Thoracic aorta (tissue), 2 donors: ENCODE results near the gene GNAO1. TPM values are rescaled to one million over a fixed set of nuclear protein-coding genes. Genes with fewer than 3 reads are reported as not detected.

ENCODE experiments used
- ATAC-seq: fragments of 150-250 bp; one replicate; pipeline ENCODE4 v1.8.0; 2017; ENCODE audit warnings: low read depth; ENCODE audit not compliant: insufficient number of reproducible peaks, low FRiP score
- DNase-seq: peaks from one replicate; pipeline ENCODE4 v3.0.0-alpha.2; 2020; ENCODE audit warnings: low spot score
- H3K27ac ChIP-seq, 2 donors: fragments of 200-600 bp; sonication (generic); 1 replicate in 1 of 2; 2 replicates in 1 of 2; pipeline ENCODE4 v1.5.1; 2016; ENCODE audit warnings: mild to moderate bottlenecking in 2 of 2, moderate library complexity in 2 of 2
- H3K27me3 ChIP-seq: fragments of 200-600 bp; sonication (generic); replicated peaks from 2 replicates; pipeline ENCODE4 v1.6.0; 2016; ENCODE audit warnings: mild to moderate bottlenecking; ENCODE audit not compliant: insufficient read depth
- H3K36me3 ChIP-seq: fragments of 200-600 bp; sonication (generic); one replicate; pipeline ENCODE4 v1.5.1; 2016
- H3K4me1 ChIP-seq, 2 donors: fragments of 200-600 bp; sonication (generic); 1 replicate in 1 of 2; 2 replicates in 1 of 2; pipeline versions ENCODE4 v1.5.1 to v1.6.0; 2016; ENCODE audit warnings: low read depth in 2 of 2, mild to moderate bottlenecking in 1 of 2; ENCODE audit not compliant: control insufficient read depth in 1 of 2
- H3K4me3 ChIP-seq: fragments of 200-600 bp; sonication (generic); 2 replicates; pipeline ENCODE4 v1.5.1; 2016; ENCODE audit warnings: mild to moderate bottlenecking
- H3K9me3 ChIP-seq: fragments of 200-600 bp; sonication (generic); 2 replicates; pipeline ENCODE4 v1.5.1; 2016
- CTCF ChIP-seq: fragments of 200-600 bp; sonication (generic); IDR thresholded peaks from one replicate; pipeline ENCODE4 v1.5.1; 2019; ENCODE audit warnings: antibody characterized with exemption
- total RNA-seq, 2 donors: library from RNA; depleted of rRNA; stranded (reverse); fragments of >200 nt; gene quantifications; one replicate each; pipeline versions ENCODE4 v1.1.0 to v1.2.3, GENCODE V29; 2016

The GNAO1 gene
- total RNA-seq, 2 donors from 2014 or later, result 2.0 to 4.5 TPM

- no peak overlapping the region for H3K27ac ChIP-seq
- ATAC-seq (no peak), DNase-seq (no peak)
- H3K4me1 ChIP-seq, result no peaks in the 10 kb centered on the region
- no peaks in the 10 kb centered on the region for H3K9me3 ChIP-seq
- H3K27me3 ChIP-seq, result no peaks in the 10 kb centered on the region
- H3K36me3 ChIP-seq, result no peaks in the 10 kb centered on the region
- no peak for TF ChIP-seq CTCF
- H3K4me3 ChIP-seq, result no peak overlapping the region
These were observed 116.2 kb downstream of the GNAO1 start for GRCh38 chr16:56307534-56307873.

- no peak for TF ChIP-seq CTCF
- no peak overlapping the region for H3K4me3 ChIP-seq
- no peaks in the 10 kb centered on the region for H3K36me3 ChIP-seq
- no peak for DNase-seq
- H3K27me3 ChIP-seq, result no peaks in the 10 kb centered on the region
- no peaks in the 10 kb centered on the region for H3K4me1 ChIP-seq
- no peaks in the 10 kb centered on the region for H3K9me3 ChIP-seq
- ATAC-seq, result no peak
- H3K27ac ChIP-seq, result no peak overlapping the region
These were observed 117.7 kb downstream of the GNAO1 start for GRCh38 chr16:56309008-56309407.

GRCh38 chr16:56310690-56311089 is 119.4 kb downstream of the GNAO1 start:
- Histone ChIP-seq H3K9me3 (no peaks in the 10 kb centered on the region), H3K27ac (no peak overlapping the region), H3K27me3 (no peaks in the 10 kb centered on the region), H3K4me3 (no peak overlapping the region), H3K36me3 (no peaks in the 10 kb centered on the region), H3K4me1 (no peaks in the 10 kb centered on the region)
- no peak for DNase-seq
- no peak for ATAC-seq
- no peak for TF ChIP-seq CTCF

- Histone ChIP-seq H3K27ac (no peak overlapping the region), H3K27me3 (no peaks in the 10 kb centered on the region), H3K4me1 (no peaks in the 10 kb centered on the region), H3K9me3 (no peaks in the 10 kb centered on the region), H3K36me3 (no peaks in the 10 kb centered on the region), H3K4me3 (no peak overlapping the region)
- ATAC-seq (no peak), DNase-seq (no peak)
- TF ChIP-seq CTCF, result no peak
These were observed 120.1 kb downstream of the GNAO1 start for GRCh38 chr16:56311208-56312027.

GRCh38 chr16:56312028-56312300 is 120.7 kb downstream of the GNAO1 start:
- DNase-seq (no peak), ATAC-seq (no peak)
- Histone ChIP-seq H3K4me3 (no peak overlapping the region), H3K4me1 (no peaks in the 10 kb centered on the region), H3K27me3 (no peaks in the 10 kb centered on the region), H3K36me3 (no peaks in the 10 kb centered on the region), H3K27ac (no peak overlapping the region), H3K9me3 (no peaks in the 10 kb centered on the region)
- TF ChIP-seq CTCF, result no peak
